ENCODE data around the gene DOCK11.
A peak's percentile ranks its signal among the peaks of the same experiment; 100 is the strongest.

DOCK11 gene

DNA sequence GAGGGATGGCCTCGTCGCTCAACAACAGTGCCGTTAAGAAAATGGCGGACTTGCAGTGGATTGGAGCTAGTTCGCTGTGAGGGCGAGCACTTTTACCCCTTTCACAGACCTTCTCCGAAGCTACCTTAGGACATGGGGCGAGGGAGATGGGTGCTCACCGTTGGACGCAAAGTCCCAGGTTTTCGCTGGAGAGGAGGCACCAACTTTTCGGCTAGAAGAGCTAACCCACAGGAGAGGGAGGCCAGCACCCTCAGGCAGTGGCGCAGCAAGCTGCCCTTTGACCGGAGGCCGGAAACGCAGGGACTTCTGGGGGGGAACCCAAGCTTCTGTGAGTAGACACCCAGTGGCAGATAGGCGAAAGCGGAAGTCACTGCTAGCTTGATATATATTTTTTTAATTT, 138.7 kb downstream of the DOCK11 start:
- DNase-seq = no peak

DNA sequence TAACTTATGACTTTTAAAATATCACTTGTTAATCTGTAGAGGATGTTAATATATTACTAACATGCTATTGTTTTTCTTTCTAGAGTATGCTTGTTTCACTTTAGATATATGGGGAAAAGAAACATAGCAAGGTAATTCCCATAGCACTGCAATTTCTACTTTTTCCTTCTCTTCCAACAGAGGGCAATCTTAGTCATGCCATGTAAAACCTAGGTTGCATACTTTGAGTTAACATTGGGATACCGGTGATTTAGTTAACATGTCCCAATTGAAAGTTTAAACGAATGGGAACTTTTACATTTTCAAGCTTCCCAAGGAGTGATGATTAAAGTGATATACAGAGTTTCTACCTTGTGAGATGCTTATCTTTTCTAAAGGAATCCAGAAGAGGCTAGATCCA, 142.4 kb downstream of the DOCK11 start:
- no peak for DNase-seq

DNA sequence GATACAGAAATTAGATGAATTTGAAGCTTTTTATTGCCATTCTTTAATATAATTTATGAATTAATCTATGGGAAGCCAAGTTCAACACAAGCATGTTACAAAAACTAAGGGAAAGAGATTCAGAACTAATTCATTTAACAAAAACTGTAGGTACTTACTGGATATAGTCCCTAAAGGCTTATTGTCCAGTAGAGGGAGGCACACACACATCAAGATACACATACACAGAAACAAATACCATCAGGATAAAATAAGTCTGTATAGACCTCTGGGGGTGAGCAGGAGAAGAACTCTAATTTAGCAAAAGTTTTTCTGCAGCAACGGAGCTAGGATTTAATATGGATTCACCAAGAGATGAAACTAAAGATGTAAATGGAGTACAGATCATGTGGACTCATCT, 148.8 kb downstream of the DOCK11 start:
- no peak for DNase-seq

DNA sequence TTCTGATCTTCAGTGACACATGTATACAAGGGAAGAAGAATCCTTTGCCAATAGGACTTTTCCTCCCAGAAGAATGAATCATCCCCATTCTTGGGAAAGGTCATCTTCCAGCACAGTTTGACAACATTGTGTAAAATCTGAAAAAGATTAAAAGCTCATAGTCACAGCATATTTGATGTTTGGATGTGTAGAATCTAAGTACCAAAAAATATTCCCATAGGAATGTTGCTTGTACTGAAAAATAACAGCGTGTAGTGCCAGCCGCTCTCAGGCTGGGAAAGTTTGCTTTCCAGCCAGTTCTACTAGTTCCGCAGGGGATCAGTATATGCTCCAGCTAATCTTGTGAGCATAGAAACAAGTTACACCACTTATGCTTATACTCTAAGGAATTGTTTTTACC, 157.1 kb downstream of the DOCK11 start:
- DNase-seq = no peak

DNA sequence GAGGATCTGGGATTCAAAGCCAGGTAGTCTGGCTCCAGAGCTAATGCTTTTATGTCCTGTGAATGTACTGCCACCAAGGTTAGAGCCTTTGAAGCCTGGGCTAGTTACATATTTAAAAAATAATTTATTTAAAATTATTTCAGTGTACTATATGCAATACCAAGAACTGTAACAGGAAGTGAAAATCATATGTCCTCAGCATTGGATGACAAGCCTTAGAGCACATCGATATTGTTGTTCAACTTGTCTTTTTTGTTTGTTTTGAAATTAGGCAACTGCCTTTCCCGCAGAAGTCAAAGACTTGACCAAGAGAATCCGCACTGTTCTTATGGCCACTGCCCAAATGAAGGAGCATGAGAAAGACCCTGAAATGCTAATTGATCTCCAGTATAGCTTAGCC, 158.7 kb downstream of the DOCK11 start:
- no peak for DNase-seq

DNA sequence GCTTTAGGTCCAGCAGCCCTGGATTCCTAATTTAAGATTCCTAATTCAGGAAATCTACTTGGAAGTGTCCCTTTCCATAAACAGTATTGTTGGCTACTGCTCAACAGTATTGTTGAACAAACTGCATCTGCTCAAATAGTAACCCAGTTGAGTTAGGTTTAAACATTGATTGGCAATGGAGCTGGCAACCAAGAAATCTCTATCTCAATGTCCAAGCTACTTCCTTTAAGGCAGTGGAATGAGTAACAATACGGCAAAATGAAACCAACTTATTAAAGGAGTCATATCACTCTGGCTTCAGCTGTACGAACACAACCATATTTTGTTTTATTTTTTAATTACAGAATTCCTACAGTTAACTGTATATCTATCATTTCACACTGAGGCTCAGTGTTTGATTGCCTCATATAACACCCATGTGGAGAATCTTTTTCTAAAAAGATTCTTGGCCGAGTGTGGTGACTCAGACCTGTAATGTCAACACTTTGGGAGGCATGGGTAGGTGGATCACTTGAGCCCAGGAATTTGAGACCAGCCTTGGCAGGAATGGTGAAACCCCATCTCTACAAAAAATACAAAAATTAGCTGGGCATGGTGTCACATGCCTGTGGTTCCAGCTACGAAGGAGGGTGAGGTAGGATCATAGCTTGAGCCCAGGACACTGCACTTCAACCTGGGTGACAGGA, 160.1 kb downstream of the DOCK11 start:
- no peak for DNase-seq

DNA sequence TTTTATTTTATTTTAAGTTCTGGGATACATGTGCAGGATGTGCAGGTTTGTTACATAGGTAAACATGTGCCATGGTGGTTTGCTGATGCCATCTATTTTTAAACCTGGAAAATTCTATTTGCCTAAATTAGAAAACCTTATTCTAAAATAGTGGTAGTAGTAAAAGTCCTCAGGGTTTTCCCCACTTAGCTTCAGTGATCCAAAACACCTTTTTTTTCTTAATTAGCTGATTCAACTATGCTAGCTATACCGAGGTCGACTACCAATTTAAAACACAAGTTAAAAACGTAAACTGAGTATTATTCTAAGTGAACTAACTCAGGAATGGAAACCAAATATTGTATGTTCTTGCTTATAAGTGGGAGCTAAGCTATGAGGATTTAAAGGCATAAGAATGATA, 161.8 kb downstream of the DOCK11 start:
- no peak for DNase-seq

DNA sequence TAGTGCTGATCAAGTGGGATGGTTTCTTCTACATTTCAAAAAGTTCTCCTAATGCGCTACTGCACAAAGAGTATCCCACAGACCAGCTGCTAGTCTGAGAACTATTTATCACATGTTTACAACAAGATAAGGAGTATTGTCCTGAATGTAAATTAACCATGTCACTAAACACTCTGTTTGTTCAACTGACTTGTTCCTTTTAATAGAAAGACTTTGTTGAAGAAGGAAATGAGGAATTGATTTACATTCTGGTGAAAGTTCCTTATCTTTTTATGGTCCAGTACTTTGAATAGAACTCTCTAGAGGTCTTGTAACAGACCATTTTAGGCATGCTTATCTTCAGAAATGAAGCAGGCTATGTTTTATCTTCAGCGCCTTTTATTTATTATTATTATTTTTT, 164.5 kb downstream of the DOCK11 start:
- DNase-seq = no peak

DNA sequence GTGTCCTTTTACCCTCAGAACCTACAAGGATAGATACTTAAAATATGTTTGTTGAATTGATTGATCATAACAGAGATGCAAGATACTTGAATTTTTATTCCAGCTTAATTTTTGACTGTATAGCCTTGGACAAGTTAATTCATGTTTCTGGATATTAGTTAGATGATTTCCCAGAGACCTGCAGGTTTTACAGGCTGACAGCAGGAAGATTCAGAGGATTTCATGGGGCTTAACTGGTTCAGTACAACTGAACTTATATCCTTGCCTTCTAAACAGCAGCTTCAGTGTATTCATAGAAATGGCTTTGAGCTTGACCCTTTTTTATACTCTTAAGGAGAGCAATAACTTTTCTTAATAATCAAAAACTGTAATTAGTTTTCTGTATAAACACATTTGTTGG, 169.6 kb downstream of the DOCK11 start:
- no peak for DNase-seq

DNA sequence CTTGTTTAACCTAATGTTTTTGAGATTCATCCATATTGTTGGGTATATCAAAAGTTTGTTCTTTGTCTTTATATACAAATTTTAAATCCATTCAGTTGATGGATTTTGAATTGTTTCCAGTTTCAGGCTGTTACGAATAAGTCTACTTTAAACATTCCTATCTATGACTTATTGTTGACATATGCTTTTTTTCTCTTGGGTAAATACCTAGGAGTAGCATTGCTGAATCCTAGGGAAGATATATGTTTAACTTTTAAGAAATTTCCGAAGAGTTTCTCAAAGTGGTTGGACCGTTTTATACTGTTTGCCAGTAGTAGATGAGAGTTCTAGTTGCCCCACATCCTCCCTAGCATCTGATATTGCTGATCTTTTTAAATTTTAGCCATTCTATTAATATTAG, 170.9 kb downstream of the DOCK11 start:
- DNase-seq = no peak

DNA sequence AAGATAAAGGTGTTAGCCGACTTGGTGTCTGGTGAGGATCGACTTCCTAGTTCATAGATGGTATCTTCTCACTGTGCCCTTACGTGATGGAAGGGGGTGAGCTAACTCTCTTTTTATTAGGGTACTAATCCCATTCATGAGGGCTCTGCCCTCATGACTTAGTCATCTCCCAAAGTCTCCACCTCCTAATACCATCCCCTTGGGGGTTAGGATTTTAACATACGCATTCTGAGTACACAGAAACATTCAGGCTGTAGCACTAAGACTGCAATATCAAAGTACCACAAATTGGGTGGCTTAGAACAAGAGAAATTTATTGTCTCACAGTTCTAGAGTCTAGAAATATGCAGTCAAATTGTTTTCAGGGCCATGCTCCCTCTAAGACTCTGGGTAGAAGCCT, 173.8 kb downstream of the DOCK11 start:
- DNase-seq = no peak

DNA sequence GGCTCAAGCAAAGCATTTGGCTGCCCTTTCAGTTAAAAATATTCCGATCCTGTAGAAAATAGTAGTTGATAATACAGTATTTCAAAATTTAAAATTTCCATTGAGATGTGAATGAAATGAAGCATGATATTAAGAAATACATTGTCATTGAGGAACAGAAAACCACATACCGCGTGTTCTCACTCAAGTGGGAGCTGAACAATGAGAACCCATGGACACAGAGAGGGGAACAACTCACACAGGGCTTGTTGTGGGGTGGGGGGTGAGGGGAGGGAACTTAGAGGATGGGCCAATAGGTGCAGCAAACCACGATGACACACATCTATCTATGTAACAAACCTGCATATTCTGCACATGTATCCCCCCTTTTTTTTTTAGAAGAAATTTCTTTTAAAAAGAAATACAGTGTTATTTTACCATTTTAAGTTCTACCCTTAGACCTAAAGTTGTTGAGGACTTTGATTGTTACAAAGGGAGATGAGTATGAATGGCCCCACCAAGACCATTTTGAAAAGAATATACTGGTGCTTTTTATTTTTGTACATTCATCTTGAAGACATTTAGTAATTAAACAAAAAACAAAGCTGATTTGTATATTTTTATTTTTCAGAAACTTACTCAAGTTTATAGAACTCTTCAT, 179.8 kb downstream of the DOCK11 start:
- no peak for DNase-seq

DNA sequence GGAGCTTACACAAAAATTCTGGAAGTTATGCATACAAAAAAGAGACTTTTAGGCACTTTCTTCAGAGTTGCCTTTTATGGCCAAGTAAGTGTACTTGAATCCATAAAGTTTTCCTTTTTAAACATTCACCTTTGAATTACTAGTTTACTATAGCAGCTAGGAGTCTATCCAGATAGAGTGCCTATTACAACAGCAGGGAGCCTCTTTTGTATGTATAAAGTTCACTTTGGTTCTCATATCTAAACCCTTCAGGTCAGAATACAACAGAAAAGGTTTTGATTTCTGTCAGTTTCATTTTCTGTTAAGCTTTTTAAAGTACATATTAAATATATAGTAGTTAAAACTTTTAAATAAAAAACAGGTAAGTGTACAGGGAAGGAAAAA, 180.3 kb downstream of the DOCK11 start:
- no peak for DNase-seq

DNA sequence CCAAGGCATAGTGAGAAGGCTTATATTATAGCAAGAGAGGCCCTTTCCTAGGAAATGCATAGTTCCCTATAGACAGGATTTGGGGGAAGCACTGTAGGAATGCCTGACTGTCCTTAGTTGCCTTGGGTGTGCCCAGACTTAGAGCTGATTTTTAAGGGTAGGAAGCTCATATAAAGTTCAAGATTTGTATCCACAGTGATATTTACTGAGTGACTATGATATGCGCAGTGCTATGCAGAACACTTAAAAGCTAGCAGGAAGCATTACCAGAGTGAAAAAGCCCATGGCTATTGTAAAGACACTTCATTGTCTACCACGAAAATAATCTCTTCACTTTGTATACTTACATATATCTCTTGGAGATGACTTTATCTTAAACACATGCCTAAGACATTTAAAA, 181.7 kb downstream of the DOCK11 start:
- no peak for DNase-seq

DNA sequence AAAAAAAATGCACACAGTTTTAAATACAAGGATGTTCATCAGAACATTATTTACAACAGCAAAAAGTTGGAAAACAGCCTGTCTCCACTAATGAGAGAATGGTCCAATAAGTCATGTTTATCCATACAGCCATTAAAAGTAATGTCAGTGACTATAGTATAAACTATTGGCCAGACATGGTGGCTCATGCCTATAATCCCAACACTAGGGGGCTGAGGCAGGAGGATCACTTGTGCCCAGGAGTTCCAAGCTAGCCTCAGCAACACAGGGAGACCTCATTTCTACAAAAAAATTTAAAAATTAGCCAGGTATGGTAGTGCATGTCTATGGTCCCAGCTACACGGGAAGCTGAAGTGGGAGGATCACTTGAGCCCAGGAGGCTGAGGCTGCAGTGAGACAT, 183.7 kb downstream of the DOCK11 start:
- DNase-seq = no peak

DNA sequence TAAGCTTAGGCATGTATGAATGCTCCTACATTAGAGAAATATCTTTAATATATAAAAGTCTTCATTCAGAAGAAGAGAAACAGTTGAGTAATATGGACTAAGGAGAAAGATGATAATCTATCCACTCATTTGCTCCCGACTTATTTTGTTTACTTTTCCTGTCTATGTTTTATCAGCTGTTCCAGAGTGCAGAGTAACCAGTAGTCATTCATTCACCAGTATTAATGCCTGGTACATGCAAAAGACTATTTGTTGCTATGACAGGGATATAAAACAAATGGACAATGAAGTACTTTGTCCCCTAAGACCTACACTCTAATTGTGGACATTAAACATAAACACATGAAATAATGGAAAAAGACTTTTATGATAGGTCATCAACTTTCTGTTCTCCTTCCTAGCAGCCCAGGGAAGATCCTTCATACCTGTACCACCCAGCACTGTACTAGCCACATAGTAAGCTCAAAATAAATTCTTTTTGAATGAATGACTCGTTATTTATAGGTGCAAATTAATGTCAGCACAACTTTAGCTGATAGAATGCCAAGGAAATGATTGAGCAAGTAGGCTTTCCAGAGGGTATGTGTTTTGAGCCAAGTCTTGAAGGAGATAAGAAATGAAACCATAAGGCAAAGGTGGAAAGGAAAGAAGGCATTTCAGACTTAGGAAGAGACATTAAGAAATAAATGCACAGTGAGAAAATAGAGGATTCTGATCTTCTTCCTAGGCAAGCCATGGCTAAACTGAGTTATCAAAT, 186.8 kb downstream of the DOCK11 start:
- no peak for DNase-seq

DNA sequence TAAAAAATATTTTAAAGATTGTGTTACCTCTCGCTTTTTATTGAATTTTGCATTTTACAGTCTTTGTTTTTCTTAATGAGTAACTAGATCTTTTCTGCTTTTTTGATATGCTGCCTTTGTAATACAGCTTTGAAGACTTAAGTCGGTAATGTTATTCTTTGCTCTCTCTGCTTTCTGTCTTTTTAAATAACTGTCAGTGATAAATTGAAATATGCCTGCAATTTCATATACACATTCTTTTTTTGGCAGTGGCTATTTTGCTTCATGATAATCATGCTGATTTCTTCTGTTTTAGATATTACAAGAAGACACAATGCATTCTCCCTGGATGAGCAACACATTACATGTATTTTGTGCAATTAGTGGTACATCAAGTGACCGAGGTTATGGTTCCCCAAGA, 189.8 kb downstream of the DOCK11 start:
- DNase-seq = no peak

DNA sequence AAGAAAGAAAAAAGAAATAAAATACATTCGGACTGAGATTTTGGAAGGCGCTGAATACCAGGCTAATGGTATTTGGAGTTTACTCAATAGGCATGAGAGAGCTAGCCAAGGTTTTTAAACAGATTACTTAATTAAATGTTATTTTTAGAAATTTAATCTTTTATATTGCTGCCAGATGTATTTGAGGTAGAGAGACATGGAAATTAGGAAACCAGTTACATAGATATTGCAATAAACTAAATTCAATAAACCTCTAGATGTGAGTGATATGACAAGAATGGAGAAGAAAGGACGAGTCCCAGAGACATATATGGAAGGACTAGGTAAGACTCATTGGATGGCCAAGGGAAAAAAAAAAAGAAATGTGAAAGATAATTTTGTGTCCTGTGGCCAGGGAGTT, 193.3 kb downstream of the DOCK11 start:
- no peak for DNase-seq

DNA sequence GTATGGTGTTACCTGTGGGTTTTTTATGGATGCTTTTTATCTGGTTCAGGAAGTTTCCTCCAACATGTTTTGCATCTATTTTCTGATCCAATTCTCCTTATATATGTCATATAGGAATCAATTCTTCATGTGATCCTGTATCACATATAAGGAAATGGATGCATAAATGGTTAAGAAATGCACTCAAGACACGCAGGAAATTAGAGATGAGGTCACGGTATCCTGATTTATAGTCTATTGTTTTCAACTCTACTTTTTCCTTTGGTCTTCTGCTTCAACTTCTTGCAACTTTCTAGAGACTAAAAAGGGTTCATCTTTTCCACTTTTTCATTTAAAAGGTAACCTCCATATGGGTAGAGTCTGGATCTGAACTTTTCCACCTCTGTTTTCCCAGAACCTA, 198.2 kb downstream of the DOCK11 start:
- no peak for DNase-seq

DNA sequence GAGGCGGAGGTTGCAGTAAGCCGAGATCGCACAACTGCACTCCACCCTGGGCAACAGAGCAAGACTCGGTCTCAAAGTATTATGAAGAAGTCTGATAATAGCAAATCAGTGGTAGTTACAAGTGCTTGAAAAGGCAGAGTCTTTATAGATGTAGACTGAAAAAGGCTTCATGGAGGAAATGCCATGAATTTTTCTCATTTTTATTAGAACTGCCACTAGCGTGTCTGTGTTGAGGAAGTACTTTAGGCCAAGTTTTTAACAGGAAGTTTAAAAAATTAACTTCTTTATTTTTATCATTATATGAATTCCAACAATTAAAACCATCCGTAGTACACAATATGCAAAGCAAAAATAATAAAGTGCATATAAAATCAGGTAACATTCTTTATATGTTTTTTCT, 199.0 kb downstream of the DOCK11 start:
- DNase-seq = no peak

DNA sequence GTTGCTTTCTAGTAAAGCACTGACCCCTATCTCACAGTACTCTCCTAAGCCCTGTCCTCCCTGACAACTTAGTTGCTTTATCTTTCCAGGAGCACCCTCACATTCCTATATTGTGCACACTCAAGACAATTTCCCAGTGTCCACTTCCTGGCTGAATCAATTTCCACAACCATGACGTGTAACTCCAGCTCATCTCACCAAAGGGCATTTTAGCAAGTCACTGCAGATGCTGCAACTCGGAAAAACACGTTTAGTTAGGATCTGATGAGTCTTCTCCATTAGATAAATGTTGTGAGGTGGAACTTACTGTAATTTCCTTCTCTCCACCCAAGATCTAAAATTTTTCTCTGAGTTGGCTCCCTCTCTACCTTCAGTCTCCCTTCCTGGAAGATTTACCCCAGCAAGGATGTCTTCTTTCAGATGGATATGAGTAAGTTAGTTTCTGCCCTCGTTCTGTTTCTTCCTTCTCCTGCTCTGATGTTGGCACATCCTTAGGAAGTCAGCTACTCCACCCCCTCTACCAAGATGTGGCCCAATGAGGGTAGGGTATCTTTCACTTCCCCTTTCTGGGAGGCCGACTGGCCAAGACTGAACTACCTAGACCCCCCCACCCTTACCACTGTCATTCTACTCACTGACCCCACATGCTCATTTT, 203.0 kb downstream of the DOCK11 start:
- peak in 1 of 2 donors; percentile 38 for DNase-seq

DNA sequence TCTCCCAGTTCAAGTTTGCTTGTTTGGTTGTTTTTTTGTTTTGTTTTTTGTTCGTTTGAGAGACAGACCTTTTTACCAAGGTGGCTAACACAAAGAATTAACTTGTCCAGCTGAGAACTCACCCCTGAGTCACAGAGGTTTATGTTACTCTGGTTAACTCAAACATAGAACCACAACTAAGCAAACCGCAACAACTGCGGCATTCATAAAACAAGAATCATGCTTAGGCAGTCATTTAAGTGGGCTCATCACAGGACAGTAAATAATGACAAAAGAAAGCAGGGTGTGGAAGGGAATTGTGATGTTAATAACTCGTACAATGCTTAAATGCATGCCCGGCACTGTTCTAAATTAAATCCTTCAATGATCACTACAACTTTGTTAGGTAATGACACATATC, 207.1 kb downstream of the DOCK11 start:
- no peak for DNase-seq

DNA sequence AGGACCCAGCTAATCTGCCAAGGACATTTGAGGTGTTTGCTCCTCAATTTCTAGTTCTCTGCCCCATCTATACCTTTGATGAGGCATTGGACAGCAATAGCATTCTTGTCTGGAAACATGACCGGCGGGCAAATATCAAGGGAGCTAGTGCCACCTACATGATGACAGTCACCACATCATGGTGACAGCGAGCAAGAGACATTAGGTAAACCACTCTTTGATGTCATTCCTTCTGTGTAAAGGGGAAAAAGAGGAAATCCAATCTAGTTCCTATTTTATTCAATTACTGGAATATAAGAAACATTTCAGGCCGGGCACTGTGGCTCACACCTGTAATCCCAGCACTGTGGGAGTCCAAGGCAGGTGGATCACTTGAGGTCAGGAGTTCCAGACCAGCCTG, 211.1 kb downstream of the DOCK11 start:
- no peak for DNase-seq

DNA sequence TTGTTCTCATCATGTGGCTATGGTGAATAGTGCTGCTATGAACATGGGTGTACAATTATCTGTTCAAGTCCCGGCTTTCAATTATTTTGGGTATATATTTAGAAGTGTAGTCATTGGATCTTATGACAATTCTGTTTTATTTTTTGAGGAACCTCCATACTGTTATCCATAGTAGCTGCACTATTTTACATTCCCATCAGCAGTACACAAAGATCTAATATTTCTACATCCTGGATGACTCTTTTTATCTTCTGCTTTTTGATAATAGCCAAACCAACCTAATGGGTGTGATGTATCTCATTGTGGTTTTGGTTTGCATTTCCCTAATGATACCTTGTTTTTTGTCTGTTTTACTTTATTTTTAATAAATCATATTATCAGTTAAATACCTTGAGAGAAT, 218.9 kb downstream of the DOCK11 start:
- no peak for DNase-seq
